ENCODE data around the gene CRABP2.

Gene CRABP2

DNA sequence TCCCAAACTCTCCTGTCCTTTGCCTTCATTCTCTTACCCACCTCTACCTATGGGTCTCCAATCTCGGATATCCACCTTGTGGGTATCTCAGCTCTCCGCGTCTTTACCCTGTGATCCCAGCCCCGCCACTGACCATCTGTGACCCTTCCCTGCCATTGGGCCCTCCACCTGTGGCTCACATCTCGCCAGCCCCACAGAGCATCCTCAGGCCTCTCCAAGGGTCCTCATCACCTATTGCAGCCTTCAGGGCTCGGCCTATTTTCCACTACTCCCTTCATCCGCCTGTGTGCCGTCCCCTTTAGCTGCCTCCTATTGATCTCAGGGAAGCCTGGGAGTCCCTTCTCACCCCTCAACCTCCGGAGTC lies 52.4 kb downstream of the CRABP2 start:
- DNase-seq = no peak

DNA sequence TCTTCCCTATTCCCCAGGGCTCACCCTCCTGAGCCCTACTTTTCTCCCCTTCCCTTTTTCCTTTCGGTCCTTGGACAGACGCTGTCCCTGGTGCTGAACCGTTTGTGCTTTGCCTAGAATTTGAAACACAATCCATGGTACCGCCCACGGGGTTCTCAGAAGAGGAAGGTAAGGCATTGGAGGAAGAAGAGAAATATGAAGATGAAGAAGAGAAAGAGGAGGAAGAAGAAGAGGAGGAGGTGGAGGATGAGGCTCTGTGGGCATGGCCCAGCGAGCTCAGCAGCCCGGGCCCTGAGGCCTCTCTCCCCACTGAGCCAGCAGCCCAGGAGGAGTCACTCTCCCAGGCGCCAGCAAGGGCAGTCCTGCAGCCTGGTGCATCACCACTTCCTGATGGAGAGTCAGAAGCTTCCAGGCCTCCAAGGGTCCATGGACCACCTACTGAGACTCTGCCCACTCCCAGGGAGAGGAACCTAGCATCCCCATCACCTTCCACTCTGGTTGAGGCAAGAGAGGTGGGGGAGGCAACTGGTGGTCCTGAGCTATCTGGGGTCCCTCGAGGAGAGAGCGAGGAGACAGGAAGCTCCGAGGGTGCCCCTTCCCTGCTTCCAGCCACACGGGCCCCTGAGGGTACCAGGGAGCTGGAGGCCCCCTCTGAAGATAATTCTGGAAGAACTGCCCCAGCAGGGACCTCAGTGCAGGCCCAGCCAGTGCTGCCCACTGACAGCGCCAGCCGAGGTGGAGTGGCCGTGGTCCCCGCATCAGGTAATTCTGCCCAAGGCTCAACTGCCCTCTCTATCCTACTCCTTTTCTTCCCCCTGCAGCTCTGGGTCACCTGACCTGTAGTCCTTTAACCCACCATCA lies 53.0 kb downstream of the CRABP2 start:
- DNase-seq = peak; percentile 52 to 62
